Measurements from ENCODE around the gene GPR78.

Gene GPR78

DNA sequence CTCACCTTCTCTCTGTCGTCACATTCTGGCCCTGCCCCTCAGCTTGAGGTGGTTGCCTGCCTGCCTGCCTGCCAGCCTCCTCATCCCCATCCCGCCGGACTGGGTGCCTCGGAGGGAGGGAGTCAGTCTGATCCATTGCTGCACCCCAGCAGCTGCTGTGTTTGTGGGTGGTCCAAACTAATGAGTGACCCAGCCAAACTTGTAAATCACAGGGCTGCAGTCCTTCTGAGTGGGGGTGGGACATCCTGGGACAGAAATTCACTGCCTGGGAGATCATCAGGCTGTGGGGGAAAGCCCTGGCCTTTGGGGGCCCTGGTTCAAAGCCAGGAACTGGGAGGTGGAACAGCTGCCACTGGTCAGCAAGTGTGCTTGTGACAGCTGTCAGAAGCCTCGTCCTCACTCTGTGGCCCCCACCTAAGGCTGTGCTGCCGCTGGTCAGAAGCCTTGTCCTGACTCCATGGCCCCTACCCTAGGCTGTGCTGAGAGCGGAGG is 5.6 kb downstream of the GPR78 start:
- DNase-seq: no peak

DNA sequence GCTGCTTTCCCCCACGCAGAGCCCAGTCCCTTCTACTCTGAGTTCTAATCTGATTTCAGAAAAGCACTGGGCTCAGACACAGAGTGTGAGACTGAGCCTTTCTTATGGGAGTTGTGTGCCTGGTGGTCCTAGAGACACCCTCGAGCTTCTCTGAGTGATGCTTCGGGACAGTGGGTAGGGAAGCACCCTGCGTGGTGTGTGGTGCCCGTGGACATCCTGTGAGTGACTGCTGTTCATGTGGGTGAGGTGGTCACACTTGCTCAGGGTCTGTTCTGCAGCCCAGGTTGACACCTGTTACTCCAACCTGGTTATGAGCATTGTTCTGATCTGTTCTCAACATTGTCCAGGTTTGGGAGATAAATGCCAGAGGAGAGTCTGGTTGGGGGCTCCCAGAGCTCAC is 6.1 kb downstream of the GPR78 start:
- DNase-seq: no peak

DNA sequence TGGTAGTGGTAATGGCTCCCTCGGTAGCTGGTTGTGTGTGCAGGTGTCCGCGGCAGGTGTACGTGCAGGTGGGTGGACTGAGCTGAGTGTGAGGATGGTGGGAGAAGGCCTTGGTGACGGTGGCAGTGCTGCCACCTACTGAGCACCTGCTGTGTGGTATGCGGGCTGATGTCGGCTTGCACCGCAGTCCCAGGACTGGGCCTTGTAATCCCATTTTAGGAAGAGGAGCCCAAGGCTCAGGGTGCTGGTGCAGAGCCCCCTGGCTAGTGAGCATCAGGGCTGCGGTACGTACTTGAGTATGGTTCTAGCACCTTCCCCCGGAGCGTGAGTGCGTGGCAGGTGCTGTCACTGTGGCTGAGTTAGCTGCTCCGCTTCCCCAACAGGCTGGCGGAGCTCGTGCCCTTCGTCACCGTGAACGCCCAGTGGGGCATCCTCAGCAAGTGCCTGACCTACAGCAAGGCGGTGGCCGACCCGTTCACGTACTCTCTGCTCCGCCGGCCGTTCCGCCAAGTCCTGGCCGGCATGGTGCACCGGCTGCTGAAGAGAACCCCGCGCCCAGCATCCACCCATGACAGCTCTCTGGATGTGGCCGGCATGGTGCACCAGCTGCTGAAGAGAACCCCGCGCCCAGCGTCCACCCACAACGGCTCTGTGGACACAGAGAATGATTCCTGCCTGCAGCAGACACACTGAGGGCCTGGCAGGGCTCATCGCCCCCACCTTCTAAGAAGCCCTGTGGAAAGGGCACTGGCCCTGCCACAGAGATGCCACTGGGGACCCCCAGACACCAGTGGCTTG is 6.7 kb downstream of the GPR78 start:
- DNase-seq: no peak

DNA sequence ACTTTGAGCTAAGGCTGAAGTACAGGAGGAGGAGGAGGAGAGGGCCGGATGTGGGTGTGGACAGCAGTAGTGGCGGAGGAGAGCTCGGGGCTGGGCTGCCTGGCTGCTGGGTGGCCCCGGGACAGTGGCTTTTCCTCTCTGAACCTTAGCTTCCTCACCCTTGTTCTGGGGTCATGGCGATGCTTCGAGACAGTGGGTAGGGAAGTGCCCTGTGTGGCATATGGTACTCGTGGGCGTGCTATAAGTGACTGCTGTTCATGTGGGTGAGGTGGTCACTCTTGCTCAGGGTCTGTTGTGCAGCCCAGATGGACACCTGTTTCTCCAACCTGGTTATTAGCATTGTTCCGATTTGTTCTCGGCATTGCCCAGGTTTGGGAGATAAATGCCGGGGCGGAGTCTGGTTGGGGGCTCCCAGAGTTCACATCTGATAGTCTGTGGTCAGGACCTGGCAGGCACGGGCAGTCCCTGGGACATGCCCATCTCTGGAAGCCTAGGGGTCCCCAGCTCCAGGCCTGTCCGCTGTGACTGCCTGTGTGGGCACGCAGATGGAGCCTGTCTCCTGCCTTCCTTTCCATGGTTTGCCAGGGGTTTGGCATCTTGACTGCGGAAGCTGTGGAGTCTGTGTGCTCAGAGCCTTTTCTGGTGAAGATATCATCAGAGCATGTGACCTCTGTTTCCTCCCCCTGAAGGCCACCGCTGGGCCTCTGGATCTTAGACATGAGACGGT is 7.4 kb downstream of the GPR78 start:
- DNase-seq: no peak

DNA sequence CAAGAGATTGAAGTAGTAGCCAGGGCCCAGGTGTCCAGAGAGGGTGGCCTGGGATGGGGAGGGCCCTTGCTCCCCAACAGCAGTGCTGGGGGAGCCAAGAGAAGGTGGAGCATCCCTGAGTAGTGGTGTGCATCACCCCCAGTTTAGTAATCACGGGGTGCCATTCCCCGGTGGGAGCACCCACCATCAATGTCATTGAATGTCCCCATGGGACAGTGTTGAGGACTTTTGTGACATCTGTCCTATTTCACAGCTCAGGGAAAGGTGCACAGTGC is 7.9 kb downstream of the GPR78 start:
- DNase-seq: no peak

DNA sequence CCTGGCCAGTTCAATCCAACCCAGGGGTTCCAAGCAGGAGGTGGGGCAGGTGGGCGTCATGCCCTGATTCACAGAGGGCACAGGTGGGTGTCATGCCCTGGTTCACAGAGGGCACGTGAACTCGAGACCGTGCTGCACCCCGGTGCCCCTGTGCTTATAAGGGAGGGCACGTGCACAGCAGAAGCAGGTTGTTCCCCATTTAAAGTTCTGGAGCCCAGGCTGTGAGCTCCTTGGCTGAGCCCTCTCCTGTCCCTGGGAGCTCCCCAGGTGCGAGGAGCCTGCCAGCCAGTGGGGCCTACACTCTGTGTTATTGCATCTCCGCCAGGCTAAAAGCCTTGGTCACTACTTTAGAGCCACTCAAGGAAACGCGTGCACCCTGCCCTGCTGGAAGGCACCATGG is 9.1 kb downstream of the GPR78 start:
- DNase-seq: no peak

DNA sequence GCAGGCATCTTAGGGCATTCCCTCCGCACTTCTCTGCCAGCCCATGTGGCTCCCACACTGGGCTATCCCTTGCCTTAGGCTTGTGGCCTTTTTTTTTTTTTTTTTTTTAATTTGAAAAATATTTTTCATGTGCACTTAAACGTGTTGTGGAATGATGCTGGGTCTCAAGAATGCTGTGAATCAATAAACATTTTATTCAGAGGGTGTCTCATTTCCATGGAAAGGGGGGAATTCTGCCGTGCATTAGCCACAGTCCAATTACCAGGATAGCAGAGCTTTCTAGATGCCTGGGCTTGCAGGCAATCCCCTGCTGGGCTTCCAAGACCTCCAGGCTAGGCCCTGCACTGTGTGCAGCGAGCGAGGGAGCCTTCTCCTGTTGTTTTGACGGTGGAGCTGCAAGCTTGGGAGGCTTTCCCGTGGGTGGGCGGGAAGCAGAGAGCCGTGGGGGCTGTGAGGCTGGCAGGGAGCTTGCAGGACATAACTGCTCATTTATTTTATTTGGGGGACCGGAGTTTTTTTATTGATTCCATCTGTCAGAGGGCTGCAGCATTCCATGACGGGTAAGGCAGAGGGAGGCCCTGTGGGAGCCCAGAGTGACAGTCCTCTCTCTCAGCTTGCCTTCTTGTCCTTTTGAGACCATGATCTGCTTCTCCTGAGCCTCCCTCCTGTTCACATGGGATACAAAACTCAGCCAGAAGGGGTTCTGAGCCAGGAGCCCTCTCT is 9.8 kb downstream of the GPR78 start:
- peak in 6 of 56 donors; percentile 10 to 32 (median 23) for DNase-seq

DNA sequence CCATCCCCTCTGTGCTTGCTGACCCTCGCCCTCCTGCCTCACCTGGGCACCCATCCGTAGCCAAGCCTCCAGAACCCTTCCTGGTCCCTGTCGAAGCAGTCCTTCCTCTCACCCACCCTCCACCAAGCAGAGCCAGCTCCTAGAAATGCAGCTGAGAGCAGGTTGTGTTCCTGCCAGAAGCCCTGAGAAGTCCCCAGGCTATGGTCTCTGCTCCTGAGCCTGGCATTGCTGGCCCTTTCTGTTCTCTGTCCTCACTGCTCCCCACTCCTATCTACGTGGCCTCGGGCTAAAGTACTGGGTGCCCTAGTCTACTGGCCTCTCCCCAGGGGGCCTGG is 10.3 kb downstream of the GPR78 start:
- DNase-seq: no peak

DNA sequence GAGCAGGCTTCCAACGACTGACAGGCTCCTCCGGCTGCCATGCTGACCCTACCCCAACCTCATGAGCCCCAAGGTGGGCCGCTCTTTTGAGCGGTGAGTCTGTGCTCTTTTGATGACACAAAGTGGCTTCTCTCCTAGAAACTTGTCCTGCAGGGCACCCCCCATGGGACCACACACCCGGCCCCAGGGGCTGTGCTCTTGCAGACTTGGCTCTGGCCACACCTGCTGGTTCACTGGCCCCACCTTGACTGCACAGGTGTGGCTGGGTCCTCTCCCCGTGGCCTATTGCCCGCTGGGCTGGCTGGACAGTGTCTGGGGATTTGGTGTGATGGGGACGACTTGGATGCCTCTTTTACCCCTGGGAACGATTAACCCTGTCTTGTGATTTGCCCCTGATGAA is 10.9 kb downstream of the GPR78 start:
- DNase-seq: no peak

DNA sequence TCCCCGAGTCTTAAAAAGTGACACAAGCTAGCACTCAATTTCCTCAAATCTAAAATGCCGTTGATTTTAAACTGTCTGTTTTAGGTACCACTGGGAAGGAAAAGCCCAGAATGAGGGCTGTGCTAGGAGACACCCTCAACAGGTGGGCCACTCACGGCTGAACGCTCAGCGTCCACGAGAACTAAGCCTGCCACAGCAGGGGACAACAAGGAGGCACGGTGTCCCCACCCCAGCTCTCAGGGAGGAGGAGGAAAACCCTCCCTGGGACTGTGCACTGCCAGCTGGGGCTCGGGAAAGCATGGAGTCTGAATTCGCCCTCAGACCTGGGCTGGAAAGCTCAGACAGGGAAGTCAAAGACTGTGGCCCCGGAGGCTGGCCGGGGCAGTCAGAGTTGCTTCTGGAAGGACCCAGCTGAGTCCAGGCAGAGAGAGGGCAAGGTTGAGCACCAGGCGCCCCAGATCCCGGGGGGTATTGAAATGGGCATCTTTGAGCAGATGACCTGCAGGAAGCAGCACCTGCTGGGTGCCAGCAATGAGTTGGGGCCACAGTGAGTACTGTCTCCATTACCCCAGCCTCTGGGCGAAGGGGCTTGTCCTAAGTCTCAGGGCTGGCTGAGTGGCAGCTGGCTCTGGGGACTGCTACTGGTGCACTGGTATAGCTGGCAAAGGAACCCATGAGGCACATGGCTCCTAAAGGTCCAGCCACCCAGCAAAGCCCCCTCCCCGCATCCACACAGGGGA is 11.6 kb downstream of the GPR78 start:
- DNase-seq: no peak

DNA sequence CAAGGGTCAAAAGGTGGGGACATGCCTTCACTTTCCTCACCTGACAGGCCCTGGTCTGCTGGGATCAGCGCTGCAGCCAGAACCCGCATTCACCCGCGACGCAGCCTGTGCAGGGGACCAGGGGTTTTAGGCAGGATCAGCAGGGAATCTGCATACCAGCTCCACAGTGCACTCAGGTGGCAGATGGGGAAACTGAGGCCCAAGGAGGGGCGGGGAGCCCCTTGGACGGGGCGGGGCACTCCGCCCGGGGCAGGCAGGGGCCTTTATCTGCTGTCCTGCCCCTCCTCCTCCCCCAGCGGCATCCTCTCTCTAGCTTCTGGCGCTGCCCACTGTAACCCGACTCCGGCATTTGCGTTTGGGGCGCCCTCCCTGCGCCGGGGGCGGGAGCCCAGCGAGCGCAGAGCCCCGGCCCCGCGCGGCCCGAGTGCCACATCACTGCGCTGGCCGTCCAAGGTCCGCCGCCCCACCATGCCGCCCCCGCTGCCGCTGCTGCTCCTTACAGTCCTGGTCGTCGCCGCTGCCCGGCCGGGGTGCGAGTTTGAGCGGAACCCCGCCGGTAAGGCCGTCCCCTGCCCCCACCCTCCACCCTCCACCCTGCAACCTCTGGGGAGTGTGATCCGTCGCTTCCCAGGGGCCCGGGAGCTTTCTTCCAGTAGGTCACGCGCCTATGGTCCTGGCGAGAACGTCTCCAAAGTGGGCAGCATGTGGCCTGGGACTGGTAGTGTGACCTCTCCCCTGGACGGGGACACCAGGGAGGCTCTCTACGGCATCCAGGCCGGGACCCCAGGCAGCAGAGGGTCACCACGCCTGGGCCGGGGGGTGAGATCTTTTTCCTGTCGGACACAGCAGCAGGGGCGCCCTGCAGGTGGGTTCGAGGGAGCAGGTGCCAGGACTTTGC is 12.4 kb downstream of the GPR78 start, which contains the start of gene CPZ:
CPZ (plus strand) TSS at position 400 of the 898 bp plus-strand sequence; CDS start at position 469, 69 bp downstream.
- no peak for DNase-seq

DNA sequence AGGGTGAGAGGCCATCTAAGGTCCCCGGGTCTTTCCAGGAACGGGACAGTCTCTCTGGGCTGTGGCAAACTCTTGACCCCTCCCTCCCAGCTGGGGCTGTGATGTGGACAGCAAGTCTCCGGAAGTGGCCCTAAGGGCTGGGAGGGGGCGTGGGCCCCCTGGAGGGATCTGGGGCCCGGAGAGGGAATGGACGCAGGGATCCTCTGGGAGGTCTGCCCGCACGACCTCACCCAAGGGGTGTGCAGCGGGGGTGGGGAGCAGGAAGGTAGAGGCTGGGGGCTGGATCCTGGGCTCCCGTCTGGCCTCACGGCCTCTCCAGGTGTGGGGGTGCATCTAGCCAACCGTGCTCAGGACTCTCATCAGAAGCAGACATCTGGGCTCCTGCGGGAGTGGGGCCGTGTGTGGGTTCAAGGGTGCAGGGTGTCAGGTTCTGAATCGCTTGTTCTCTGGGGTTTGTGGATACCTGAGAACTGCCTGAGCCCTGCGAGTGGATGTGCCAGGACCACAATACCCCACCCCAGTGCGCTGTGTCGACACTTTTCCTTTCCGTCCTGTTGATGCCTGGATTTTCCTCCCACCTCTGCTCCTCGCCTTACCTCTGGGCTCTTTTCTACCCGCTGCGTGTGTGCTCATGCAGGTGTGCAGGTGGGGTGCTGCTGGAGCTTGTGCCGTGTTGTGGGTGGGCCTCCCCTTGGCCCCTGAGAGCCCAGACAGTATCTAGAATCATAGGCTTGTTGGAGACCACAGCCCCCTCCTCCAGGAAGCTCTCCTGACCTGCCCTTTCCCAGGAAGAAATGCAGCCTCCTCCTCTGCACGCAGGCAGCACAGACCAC is 13.3 kb downstream of the GPR78 start:
- no peak for DNase-seq

DNA sequence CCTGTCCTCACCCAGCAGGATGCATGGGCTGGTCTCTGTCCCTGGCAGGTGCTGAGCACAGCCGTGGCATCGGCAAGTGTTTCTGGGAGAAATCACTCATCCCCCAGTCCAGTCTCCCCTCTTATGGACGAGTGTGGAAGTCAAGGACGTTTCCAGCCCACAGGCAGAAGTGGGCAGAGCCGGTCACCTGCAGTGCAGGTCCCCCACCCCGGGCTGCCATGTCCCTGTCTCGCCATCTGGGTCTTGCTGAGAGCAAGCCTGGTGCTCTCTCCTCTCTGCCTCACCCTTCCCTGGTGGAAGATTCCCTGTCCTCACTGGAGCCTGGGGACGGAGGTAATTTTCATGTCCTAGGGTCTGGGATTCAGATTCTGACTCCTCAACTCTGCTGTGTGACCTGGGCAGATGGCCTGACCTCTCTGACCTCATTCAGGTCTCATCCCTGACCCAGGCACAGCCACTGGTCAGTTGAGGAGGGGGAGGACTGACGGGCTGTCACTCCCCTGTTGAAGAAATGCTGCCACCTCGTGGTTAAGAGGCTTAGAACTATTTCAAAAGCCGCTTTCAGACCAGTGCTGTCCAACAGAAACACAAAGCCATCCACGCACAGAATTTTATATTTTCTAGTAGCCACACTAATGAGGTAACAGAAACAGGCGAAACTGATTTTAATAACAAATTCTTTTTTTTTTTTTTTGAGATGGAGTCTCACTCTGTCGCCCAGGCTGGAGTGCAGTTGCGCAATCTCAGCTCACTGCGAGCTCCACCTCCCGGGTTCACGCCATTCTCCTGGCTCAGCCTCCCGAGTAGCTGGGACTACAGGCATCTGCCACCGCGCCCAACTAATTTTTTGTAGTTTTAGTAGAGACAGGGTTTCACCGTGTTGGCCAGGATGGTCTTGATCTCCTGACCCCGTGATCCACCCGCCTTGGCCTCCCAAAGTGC is 14.2 kb downstream of the GPR78 start:
- peak in 14 of 56 donors; percentile 6 to 52 (median 17) for DNase-seq

DNA sequence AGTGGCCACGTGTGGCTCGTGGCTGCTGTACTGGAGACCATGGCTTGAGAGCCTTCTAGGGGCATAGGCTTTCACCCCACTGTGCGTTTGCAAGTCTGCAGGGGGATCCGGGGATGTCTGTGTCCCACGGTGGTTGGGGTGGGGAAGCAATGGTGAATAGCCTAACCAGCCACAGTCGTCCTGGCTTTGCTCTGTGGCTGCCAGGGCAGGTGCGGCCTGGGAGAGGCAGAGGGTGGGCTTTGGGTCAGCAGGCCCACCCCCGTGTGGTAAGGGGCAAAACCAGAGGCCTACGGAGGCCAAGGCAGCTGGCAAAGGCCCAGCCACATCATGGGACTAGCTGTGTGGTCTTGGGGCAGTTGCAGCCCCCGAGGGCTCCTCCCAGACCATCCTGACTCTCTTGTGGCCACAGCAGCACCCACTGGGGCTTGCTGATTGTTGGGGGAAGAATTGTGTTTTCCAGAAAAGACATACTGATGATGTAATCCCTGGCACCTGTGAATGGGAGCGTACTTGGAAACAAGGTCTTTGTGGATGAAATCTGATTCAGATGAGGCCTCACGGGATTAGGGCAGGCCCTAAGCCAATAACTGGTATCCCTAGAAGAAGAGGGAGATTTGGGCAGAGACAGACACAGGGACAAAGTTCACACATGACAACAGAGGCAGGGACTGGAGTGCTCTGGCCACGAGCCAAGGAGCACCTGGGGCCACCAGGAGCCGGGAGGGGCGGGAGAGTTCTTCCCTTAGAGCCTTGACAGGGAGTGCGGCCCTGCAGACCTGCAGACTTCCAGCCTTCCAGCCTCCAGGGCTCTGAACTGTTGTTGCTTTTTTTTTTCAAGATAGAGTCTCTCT is 15.3 kb downstream of the GPR78 start:
- no peak for DNase-seq

DNA sequence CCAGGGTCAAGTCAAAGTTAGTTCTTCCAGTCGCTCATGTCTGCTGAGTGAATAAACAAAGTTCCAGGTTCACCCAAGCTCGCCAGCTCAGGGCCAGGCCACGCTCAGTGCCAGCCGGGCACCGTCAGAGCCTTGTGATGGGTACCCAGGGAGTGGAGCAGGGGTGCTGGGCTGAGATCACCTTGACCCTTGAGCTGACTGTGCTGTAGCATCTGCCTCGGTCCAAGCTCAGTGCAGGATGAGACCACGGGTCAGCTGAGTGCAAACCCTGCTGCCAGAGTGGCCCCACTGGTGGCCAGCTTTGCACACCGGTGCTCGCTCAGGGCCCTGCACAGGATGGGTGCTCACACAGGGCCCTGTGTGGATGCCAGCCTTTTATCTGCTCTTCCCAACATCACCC is 16.7 kb downstream of the GPR78 start:
- no peak for DNase-seq

DNA sequence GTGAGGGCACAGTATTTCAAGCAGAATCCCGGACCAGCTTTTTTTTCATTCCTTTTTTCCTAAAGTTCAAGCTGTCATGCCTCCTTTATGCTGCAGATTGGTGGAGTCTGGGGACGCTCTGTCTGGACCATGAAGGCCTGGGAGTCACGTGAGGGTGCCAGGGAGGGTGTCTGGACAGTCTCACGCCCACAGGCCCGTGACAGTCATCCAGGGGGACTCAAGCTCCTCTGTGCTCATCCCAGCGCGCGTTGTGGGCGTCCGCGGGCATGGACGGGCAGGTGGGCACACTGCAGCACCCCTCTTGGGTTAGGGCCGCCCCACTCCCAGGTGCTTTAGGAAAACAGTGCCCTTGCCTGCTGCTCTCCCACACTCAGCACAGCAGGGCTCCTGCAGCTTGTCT is 17.1 kb downstream of the GPR78 start:
- no peak for DNase-seq

DNA sequence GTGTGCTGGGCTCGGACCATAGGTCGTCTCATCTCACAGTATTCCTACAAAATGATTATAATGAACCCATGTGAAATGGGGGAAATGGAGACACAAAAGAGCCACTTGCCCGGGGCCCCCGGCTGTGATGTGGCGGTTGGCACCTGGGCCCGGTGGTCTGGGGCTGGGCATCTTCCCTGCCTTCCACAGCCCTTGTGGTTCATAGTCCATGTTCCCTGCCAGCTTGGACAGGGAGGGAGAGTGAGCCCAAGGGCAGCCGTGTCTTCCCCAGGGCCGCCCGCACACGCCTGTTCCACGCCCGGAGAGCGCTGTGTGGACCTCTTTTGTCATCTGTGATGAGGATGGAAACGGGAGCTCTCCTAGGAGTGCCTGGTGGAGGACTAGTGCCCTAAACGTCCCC is 17.6 kb downstream of the GPR78 start:
- no peak for DNase-seq

Data from amygdala (tissue), 56 donors.